Mucosa of rectum (tissue), 2 donors: ENCODE measurements around the gene RNF6.
A peak's percentile ranks its signal among the peaks of the same experiment; 100 is the strongest.

ENCODE experiments used
- H3K27ac ChIP-seq, 2 donors: one replicate each; pipeline ENCODE4 v1.7.0; 2013; ENCODE audit warnings: inconsistent platforms in 2 of 2, low read depth in 2 of 2, low read length in 2 of 2
- H3K27me3 ChIP-seq, 2 donors: one replicate each; pipeline ENCODE4 v1.7.0; 2013; ENCODE audit warnings: low read length in 2 of 2; ENCODE audit not compliant: control insufficient read depth in 2 of 2, insufficient read depth in 2 of 2
- H3K36me3 ChIP-seq, 2 donors: one replicate each; pipeline ENCODE4 v1.7.0; 2013; ENCODE audit warnings: low read length in 2 of 2; ENCODE audit not compliant: control insufficient read depth in 2 of 2, insufficient read depth in 2 of 2
- H3K4me1 ChIP-seq, 2 donors: one replicate each; pipeline ENCODE4 v1.7.0; 2013; ENCODE audit warnings: low read length in 2 of 2, mild to moderate bottlenecking in 1 of 2; ENCODE audit not compliant: control insufficient read depth in 2 of 2, insufficient read depth in 2 of 2
- H3K4me3 ChIP-seq, 2 donors: one replicate each; pipeline ENCODE4 v1.7.0; 2013; ENCODE audit warnings: low read length in 2 of 2
- H3K9ac ChIP-seq, 2 donors: one replicate each; pipeline ENCODE4 v1.7.0; 2013; ENCODE audit warnings: low read length in 2 of 2, low read depth in 1 of 2, mild to moderate bottlenecking in 1 of 2
- H3K9me3 ChIP-seq, 2 donors: one replicate each; pipeline ENCODE4 v1.7.0; 2013; ENCODE audit warnings: low read length in 2 of 2; ENCODE audit not compliant: control insufficient read depth in 2 of 2
- donor health status: healthy.
- donor health status: Normal muscosa, but diverticular disease.

RNF6 gene

GRCh38 chr13:26221721-26222519, at the start of gene RNF6:
TSS of gene RNF6 (minus strand) at chr13:26222314. CDS start at chr13:26219649, 2,665 bp downstream.
- Histone ChIP-seq H3K4me1 (peaks cover 11 to 15% of the 10 kb centered on the region in 2 donors), H3K36me3 (peaks cover 19 to 27% of the 10 kb centered on the region in 2 donors), H3K9ac (peak within 1 kb of the TSS; percentile 94 to 99), H3K27ac (peak within 1 kb of the TSS; percentile 98 to 99), H3K4me3 (peak within 1 kb of the TSS; percentile 93 to 100), H3K27me3 (no peaks in the 10 kb centered on the region), H3K9me3 (no peaks in the 10 kb centered on the region)

- Histone ChIP-seq H3K27me3 (no peaks in the 10 kb centered on the region), H3K4me1 (no peaks in the 10 kb centered on the region), H3K4me3 (no peak overlapping the region), H3K9me3 (no peaks in the 10 kb centered on the region), H3K9ac (no peak overlapping the region), H3K36me3 (no peaks in the 10 kb centered on the region), H3K27ac (no peak overlapping the region)
Observed at GRCh38 chr13:26270707-26271106, 48.6 kb upstream of the RNF6 start.

DNA sequence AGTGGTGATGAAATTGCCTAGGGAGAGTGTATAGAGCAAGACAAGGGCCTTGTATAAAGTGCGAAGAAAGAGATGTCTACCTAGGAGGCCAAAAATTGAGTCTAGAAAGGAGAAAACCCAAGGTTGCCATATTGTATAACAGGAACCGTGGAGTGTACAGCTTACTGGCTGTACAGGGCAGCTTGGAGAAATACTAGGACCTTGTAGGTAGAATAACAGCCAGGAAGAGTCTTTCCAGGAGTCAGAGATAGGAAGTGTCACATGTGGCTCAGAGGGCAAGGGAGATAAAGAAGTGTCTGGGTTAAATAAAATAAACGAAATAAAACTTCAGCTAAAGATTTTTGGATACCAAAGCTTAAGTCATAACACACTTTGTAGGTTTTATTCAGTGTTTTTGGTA, 44.2 kb upstream of the RNF6 start:
- Histone ChIP-seq H3K27me3 (no peaks in the 10 kb centered on the region), H3K9ac (no peak overlapping the region), H3K9me3 (no peaks in the 10 kb centered on the region), H3K4me3 (no peak overlapping the region), H3K36me3 (no peaks in the 10 kb centered on the region), H3K27ac (no peak overlapping the region), H3K4me1 (no peaks in the 10 kb centered on the region)

DNA sequence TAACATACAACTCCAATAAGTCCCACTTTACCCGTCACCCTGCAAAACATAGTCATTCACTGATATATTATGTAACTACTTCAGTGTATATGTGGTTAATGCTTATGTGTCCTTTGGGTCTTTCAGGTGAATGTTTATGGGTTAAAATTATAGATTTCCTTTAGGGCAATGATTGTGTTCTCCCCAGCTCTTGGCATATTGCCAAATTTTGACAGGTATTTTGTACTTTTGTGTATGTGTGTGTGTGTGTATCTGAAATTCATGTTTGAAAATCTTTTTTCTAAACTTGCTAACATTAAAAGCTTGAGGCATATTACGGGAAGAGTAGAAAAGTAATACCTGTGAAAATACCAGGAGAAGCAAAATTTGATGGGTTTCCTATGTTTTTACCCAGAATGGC, 40.0 kb upstream of the RNF6 start:
- no peak overlapping the region for H3K9ac ChIP-seq
- H3K27ac ChIP-seq, result no peak overlapping the region
- H3K36me3 ChIP-seq, result no peaks in the 10 kb centered on the region
- H3K4me1 ChIP-seq, result peaks cover 1 to 5% of the 10 kb centered on the region in 2 donors
- H3K4me3 ChIP-seq, result no peak overlapping the region
- H3K9me3 ChIP-seq, result no peaks in the 10 kb centered on the region
- no peaks in the 10 kb centered on the region for H3K27me3 ChIP-seq

DNA sequence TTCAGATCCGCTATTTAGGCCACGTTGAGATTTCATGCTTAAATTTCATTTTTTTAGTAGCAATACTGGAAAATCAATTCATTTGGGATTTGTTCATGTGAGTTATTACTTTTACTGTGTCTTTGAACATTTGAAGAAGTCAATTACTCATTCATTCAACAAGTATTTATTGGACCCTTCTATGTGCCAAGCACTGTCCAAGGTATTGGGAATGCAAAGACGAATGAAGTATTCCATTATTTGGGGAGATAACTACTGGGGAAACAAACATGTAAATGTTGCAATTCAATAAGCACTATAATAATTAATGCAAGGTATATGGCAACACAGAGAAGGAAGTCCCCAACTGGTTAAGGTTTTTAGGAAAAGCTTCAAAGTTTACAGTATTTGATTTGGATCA, 37.5 kb upstream of the RNF6 start:
- Histone ChIP-seq H3K9ac (no peak overlapping the region), H3K27me3 (no peaks in the 10 kb centered on the region), H3K4me3 (no peak overlapping the region), H3K27ac (no peak overlapping the region), H3K36me3 (no peaks in the 10 kb centered on the region), H3K9me3 (no peaks in the 10 kb centered on the region), H3K4me1 (peaks cover 8 to 11% of the 10 kb centered on the region in 2 donors)

GRCh38 chr13:26257049-26257448, 34.9 kb upstream of the RNF6 start:
- Histone ChIP-seq H3K27ac (no peak overlapping the region), H3K4me3 (no peak overlapping the region)

DNA sequence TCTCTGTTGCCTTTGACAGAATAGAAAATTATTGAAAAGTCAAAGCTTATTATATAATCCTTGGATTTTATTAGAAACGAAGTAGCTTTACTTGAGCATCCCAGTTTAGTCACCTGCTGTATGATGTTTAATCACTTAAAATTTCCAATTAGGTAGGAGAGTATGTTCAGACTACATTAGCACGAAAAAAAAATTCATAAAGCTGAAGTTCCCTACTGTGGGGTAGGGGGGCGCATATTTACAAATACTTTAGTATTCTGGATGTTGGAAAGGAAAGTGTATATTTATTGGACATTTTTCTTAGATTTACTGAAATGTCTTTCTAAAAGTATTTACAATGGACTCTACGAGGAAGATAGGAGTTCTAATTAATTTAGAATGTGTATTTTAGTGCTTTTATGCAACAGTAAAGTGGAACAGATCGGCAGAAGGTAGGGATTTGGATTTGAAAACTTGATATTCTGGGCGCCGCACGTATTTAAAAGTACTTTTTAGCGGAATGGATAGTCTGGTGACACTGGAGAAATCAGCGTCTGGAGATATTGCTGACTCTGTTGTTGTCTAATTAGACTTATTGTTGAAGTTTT, 33.7 kb upstream of the RNF6 start:
- Histone ChIP-seq H3K9me3 (no peaks in the 10 kb centered on the region), H3K4me3 (peak overlapping the region; percentile 86 to 93), H3K27ac (no peak overlapping the region), H3K36me3 (no peaks in the 10 kb centered on the region), H3K27me3 (no peaks in the 10 kb centered on the region), H3K4me1 (peaks cover 8 to 11% of the 10 kb centered on the region in 2 donors), H3K9ac (peak overlapping the region in 1 of 2 donors; percentile 72)

More at GRCh38 chr13:26257049-26257448, 34.9 kb upstream of the RNF6 start:
- Histone ChIP-seq H3K27me3 (no peaks in the 10 kb centered on the region), H3K36me3 (no peaks in the 10 kb centered on the region), H3K9ac (no peak overlapping the region), H3K4me1 (peaks cover 8 to 11% of the 10 kb centered on the region in 2 donors), H3K9me3 (no peaks in the 10 kb centered on the region)

DNA sequence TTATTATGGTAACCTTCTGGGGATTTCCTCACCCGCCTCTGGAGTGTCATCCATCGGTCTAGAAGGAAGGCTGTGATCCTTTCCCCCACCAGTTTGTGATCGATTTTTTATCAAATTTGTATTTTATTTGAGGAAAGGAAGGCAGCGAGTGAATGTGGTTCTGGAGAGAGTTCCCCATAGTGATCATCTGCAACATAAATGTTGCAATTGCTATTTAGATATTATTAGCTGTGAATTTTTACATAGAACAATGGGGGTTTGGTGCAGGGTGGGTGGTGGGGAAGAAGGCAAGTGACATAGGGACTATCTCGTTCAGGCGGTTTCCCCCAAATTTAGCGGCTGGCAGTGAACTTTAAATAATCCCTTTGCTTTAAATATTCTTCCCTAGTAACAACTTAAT, 33.0 kb upstream of the RNF6 start:
- Histone ChIP-seq H3K36me3 (no peaks in the 10 kb centered on the region), H3K4me1 (peaks cover 8 to 11% of the 10 kb centered on the region in 2 donors), H3K27ac (peak overlapping the region; percentile 93 to 94), H3K9ac (peak overlapping the region; percentile 72 to 81), H3K4me3 (peak overlapping the region; percentile 86 to 93), H3K27me3 (peaks cover 0 to 4% of the 10 kb centered on the region in 2 donors), H3K9me3 (no peaks in the 10 kb centered on the region)

DNA sequence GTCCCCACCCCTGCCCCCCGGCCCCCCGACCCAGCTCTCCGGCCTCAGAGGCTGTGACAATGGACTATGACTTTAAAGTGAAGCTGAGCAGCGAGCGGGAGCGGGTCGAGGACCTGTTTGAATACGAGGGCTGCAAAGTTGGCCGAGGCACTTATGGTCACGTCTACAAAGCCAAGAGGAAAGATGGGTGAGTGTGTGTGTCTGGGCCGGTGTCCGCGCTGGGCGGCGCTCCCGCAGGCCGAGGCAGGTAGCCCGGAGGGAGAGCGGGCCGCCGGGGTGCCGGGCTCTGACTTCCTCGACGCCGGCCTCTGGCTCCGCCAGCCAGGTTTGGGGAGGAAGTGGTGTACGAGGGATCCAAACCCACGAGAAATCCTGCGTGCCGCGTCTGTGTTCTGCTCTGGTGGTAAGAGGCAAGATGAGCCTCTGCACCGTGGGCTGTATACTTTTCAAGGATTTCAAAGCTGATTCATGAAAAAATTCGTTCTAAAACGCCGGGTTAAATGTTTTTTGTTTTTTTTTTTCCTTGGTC, 32.5 kb upstream of the RNF6 start:
- Histone ChIP-seq H3K9ac (peak overlapping the region; percentile 72 to 81), H3K27me3 (peaks cover 0 to 4% of the 10 kb centered on the region in 2 donors), H3K4me1 (peaks cover 8 to 11% of the 10 kb centered on the region in 2 donors), H3K27ac (peak overlapping the region; percentile 93 to 94), H3K9me3 (no peaks in the 10 kb centered on the region), H3K4me3 (peak overlapping the region; percentile 86 to 93), H3K36me3 (no peaks in the 10 kb centered on the region)
